Omental fat pad (tissue), 4 donors: ENCODE measurements around the gene ALK. TPM values are rescaled to one million over a fixed set of nuclear protein-coding genes. Genes with fewer than 3 reads are reported as not detected.

Experiments used
- ATAC-seq: fragments of 150-250 bp; one replicate; pipeline ENCODE4 v1.9.1; 2016; ENCODE audit warnings: mild to moderate bottlenecking, moderate library complexity; ENCODE audit not compliant: low FRiP score
- DNase-seq: peaks from one replicate; pipeline ENCODE4 v3.0.0-alpha.2; 2019; ENCODE audit warnings: low spot score
- total RNA-seq, 4 donors: library from RNA; depleted of rRNA; stranded (reverse); fragments of >200 nt; gene quantifications; one replicate each; pipeline ENCODE4 v1.1.0, GENCODE V29; 2016
- TF ChIP-seq, protein P1 (sequence below), 3 donors: fragments of 450-650 bp; IDR thresholded peaks; one replicate each; pipeline ENCODE4 v1.5.1; 2016 to 2017; ENCODE audit warnings: antibody characterized with exemption in 3 of 3, mild to moderate bottlenecking in 3 of 3, moderate library complexity in 2 of 3

The ALK gene
- total RNA-seq, 4 donors from 2014 or later, result 0.12 to 2.2 (median 0.44) TPM; not detected in 1

DNA sequence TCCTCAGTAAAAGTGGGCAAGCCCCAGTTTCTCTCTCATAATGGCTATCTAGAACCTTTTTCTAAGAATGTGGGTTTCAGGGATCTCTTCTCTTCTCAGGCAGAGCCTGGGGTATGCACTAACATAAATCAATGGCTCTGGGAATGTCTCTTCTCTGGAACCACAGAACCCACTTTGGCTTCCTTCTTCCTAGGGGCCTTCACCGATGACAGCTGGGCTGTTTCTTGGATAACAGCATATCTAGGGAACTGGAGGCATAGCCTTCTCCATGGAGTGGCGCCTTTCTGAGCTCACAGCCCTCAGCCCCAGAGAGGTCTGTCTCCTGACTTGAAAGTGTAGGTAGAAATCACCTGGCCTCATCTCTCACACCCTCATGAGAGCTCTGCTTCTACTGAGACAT, 558.3 kb downstream of the ALK start:
- TF ChIP-seq, protein P1, sequence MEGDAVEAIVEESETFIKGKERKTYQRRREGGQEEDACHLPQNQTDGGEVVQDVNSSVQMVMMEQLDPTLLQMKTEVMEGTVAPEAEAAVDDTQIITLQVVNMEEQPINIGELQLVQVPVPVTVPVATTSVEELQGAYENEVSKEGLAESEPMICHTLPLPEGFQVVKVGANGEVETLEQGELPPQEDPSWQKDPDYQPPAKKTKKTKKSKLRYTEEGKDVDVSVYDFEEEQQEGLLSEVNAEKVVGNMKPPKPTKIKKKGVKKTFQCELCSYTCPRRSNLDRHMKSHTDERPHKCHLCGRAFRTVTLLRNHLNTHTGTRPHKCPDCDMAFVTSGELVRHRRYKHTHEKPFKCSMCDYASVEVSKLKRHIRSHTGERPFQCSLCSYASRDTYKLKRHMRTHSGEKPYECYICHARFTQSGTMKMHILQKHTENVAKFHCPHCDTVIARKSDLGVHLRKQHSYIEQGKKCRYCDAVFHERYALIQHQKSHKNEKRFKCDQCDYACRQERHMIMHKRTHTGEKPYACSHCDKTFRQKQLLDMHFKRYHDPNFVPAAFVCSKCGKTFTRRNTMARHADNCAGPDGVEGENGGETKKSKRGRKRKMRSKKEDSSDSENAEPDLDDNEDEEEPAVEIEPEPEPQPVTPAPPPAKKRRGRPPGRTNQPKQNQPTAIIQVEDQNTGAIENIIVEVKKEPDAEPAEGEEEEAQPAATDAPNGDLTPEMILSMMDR (IDR thresholded peaks at IDR 0.05), result no peak
- ATAC-seq, result no peak

DNA sequence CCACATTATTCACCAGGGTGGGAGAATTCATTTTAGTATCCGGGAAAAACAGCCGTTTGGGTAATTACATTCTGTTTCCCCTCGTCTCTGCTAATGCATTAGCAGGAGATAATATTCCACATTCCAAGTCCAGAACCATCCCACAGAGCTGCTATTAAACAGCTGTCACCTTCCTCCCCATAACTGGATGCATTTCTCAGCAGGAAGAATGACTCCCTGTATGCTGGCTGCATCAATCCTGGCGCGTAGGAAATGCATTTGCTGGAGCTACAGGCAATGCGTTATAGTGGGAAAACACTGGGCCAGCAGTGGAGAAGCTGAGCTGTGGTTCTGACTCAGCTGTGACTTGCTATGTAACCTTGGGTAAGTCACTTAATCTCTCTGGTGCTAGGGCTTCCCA, 560.2 kb downstream of the ALK start:
- TF ChIP-seq, protein P1 (IDR thresholded peaks at IDR 0.05), result no peak
- no peak for DNase-seq

More for the DNA sequence above, 558.3 kb downstream of the ALK start:
- no peak for DNase-seq

DNA sequence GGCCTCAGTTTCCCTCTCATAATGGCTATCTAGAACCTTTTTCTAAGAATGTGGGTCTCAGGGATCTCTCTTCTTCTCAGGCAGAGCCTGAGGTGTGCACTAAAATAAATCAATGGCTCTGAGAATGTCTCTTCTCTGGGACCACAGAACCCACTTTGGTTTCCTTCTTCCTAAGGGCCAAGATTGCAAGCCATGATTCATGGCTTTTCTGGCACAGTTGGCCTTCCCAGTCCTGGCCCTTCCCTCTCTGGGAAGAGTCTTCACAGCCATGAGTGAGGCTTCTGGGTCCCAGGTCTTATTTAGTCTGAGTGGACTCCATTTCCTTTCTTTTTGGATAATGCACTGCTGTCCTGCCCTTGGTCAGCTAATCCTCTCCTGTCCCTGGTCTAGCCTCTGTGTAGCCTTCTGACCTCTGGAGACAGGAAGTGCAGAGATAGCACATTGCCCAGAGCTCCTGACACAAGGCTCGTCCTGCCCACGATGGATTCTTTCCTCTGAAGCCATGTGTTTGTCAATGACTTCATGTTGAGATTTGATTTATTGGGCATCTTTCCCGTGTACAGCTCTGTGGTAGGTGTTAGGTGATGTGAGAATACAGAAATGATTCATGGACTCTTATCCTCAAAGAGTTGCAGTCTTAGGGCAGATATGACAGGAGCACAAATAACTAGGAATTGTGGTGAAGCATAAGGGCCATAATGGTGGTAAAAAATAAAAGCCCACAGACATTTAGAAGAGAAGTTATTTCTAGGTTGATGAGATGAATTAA, 561.2 kb downstream of the ALK start:
- TF ChIP-seq, protein P1 (IDR thresholded peaks at IDR 0.05), result no peak
- DNase-seq, result no peak
- ATAC-seq, result no peak

More for the DNA sequence above, 560.2 kb downstream of the ALK start:
- no peak for ATAC-seq

DNA sequence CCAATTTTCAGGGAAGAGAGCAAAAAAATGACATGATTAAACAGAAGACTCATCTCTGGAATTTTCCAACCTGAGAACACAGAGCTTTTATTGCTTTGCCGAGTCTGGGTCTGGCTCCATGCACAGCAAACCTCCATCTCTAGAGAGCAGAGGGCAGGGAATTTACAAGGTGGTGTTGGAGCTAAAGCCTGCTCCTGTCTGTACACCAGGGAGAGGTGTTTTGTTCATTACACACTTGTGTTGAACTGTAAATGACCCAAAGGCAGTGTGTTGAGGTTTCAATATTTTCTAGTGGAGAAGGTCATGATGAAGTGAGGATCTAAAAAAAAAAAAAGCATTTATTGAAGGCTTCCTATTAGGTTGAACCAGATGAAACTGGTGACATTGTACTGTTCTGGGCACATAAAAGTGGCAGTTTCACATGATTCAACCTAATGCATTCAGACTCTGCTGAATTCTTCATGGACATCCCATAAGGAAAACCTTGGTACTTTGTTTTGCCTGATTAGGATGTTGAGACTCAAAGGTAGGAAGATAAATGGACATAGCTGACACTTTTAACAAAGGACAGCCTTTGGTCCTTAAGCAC, 567.9 kb downstream of the ALK start:
- TF ChIP-seq, protein P1 (IDR thresholded peaks at IDR 0.05), result no peak
- no peak for DNase-seq
- ATAC-seq, result no peak

DNA sequence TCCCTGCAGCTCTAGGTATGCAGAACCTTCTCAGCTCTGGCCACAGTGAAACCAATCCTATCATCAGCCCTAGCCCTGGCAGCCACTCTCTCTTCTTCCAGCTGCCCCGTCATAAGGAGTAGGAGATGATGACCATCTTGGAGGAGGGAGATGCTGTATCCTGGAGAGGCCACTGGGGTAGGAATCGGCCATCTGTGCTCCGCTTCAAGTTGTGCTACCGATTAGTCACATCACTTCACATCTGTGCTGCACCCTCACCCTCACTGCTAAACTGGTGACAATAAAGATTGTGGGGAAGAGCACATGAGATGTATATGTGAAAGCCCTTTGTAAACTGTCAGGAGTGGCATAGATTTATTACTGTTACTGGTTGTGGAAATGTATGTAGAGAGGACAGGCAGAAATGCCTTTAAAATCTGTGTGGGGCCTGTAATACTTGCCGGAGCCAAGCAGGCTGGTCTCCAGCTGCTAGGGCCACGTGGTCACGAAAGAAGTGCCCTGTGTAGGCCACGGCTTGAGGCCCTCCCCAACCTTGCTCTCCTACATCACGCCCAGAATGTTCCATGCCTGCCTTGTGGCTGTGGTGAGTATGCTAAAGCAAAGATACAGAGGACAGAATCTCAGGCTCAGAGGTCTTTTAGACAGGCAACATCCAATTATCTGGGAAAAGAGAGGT, 569.3 kb downstream of the ALK start:
- DNase-seq (no peak), ATAC-seq (no peak)
- TF ChIP-seq, protein P1 (IDR thresholded peaks at IDR 0.05), result no peak

DNA sequence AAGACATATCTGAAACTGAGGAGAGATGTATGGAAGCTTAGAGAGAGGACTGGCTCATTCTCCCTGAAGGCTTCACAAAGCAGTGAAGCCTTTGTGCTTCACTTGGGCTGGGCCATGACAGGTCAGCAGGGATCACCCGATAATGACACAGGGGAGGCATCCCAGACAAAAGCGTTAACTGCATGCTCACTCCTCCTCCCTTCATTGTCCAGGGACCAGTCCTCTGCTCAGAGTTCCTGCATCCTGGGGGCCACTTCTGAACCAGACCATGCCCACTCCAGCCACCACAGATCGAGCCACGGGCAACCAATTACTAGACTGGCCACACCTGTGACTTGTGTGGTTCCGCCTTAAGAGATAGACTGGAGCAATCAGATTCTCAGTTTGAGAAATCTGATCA, 570.1 kb downstream of the ALK start:
- TF ChIP-seq, protein P1 (IDR thresholded peaks at IDR 0.05), result no peak
- ATAC-seq (no peak), DNase-seq (no peak)
